ENCODE data around the gene GPR151.

GRCh38 chr5:146499680-146500079 is 16.3 kb downstream of the GPR151 start:
- TF ChIP-seq CTCF (optimal IDR thresholded peaks at IDR 0.05 in 1 of 3, IDR thresholded peaks at IDR 0.05 in 1 of 3, conservative IDR thresholded peaks at IDR 0.05 in 1 of 3; ENCODE audit: extremely low read depth in 1 of 3, insufficient read depth in 2 of 3, low read length in 3 of 3): no peak
- TF ChIP-seq EZH2 (IDR thresholded peaks at IDR 0.05; ENCODE audit: low read length): no peak
